ENCODE measurements around the gene TANK.
A peak's percentile ranks its signal among the peaks of the same experiment; 100 is the strongest.
"Not testable (repeated sequence)": the region's sequence is repeated elsewhere in the genome, so short reads cannot be mapped to it uniquely, and the experiment has no call there.

The TANK gene

GRCh38 chr2:161238265-161238559 lies 78.0 kb downstream of the TANK start:
- TF ChIP-seq, protein P1, sequence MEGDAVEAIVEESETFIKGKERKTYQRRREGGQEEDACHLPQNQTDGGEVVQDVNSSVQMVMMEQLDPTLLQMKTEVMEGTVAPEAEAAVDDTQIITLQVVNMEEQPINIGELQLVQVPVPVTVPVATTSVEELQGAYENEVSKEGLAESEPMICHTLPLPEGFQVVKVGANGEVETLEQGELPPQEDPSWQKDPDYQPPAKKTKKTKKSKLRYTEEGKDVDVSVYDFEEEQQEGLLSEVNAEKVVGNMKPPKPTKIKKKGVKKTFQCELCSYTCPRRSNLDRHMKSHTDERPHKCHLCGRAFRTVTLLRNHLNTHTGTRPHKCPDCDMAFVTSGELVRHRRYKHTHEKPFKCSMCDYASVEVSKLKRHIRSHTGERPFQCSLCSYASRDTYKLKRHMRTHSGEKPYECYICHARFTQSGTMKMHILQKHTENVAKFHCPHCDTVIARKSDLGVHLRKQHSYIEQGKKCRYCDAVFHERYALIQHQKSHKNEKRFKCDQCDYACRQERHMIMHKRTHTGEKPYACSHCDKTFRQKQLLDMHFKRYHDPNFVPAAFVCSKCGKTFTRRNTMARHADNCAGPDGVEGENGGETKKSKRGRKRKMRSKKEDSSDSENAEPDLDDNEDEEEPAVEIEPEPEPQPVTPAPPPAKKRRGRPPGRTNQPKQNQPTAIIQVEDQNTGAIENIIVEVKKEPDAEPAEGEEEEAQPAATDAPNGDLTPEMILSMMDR (conservative IDR thresholded peaks at IDR 0.05; ENCODE audit: low read depth, low read length) = no peak
- H3K4me3 ChIP-seq (ENCODE audit: low read length) = peak overlapping the region; percentile 62
- DNase-seq (ENCODE audit: low read depth) = no peak

GRCh38 chr2:161238560-161239325 lies 78.5 kb downstream of the TANK start:
- peak overlapping the region; percentile 62 for H3K4me3 ChIP-seq (ENCODE audit: low read length)
- peak; percentile 23 for DNase-seq (ENCODE audit: low read depth)
- TF ChIP-seq, protein P1 (conservative IDR thresholded peaks at IDR 0.05; ENCODE audit: low read depth, low read length) = no peak

DNA sequence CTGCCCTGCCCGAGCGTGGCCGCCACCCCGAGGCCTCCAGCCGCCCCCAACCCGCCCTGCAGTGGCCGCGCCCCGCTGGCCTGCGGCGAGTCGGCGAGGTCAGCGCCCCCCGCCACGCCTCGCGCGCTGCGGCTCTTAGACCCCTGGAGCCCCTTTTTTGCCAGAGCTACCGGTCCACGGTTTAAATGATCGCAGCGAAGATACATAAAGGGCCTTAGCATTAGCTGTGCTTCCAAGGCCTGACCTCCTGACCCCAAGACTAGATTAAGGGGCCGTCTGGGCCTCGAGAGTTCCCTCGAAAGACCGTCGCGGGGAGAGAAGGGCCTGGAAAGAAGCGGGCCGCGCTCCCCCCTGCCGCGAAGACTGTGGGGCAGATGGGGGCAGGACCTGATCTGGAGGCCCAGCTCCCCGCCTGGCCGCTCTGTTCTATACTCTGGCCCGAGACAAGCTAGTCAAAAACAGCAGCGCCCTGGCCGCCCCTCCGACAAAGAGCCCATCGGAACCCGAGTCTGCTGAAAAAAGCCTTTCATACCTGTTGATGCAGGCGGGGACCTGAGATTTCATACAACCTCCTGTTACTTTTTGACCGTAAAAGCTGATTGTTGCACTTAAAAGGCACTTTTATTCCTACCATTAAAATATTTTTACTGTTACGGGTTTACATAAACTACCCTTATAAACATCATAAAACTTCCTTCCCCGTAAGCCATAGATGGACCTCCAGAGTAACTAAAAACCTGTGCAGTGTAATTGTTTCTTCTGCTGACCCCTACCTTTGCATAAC lies 79.3 kb downstream of the TANK start:
- no peak for DNase-seq (ENCODE audit: low read depth)
- H3K4me3 ChIP-seq (ENCODE audit: low read length) = peak overlapping the region; percentile 62
- TF ChIP-seq, protein P1 (conservative IDR thresholded peaks at IDR 0.05; ENCODE audit: low read depth, low read length) = no peak

- no peak overlapping the region for H3K4me3 ChIP-seq (ENCODE audit: low read length)
- TF ChIP-seq, protein P1 (conservative IDR thresholded peaks at IDR 0.05; ENCODE audit: low read depth, low read length) = no peak
- DNase-seq (ENCODE audit: low read depth) = no peak
Measured at GRCh38 chr2:161241894-161242293, 81.7 kb downstream of the TANK start.

- no peak for DNase-seq (ENCODE audit: low read depth)
- no peak overlapping the region for H3K4me3 ChIP-seq (ENCODE audit: low read length)
- TF ChIP-seq, protein P1 (conservative IDR thresholded peaks at IDR 0.05; ENCODE audit: low read depth, low read length) = no peak
Measured at GRCh38 chr2:161243312-161243711, 83.1 kb downstream of the TANK start.

GRCh38 chr2:161243905-161244304 lies 83.7 kb downstream of the TANK start:
- TF ChIP-seq, protein P1 (conservative IDR thresholded peaks at IDR 0.05; ENCODE audit: low read depth, low read length) = no peak
- H3K4me3 ChIP-seq (ENCODE audit: low read length) = no peak overlapping the region
- no peak for DNase-seq (ENCODE audit: low read depth)

- H3K4me3 ChIP-seq (ENCODE audit: low read length); DNase-seq (ENCODE audit: low read depth): not testable (repeated sequence)
Measured at GRCh38 chr2:161244387-161245260, 84.4 kb downstream of the TANK start.
